Measurements from ENCODE around the gene ABHD10. TPM values are rescaled to one million over a fixed set of nuclear protein-coding genes. Genes with fewer than 3 reads are reported as not detected.

Gene ABHD10
- total and polyA plus RNA-seq, 10 of the 15 experiments (the other 5 are each of a cell fraction or from before 2014, with no cell fraction given), result 12.3 to 51.0 (median 28.9) TPM

DNA sequence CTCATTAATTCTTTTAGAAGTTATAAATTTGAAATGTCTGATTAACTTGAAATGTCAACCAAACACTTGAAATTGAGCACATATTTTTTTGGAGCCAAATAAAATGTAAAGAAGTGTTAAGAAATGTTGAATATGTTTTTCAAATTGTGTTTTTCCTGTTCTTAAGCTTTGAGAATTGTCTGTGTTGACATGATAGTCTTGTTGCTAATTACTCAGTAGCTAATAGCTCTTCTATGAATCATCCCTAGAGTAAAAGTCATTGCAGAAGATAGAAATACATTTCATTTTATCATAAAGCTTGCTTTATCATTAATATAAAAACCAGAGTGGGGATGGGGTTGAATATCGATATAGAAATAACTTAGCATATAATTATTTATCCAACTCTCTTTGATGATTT, 41.9 kb upstream of the ABHD10 start (continued):
- TF ChIP-seq DPF2 (IDR thresholded peaks at IDR 0.05) (no peak), YY1 (IDR thresholded peaks at IDR 0.05; ENCODE audit: low read depth, low read length) (no peak), RAD51 (IDR thresholded peaks at IDR 0.05) (no peak), MXI1 (IDR thresholded peaks at IDR 0.05; ENCODE audit: low read depth, low read length) (no peak)

DNA sequence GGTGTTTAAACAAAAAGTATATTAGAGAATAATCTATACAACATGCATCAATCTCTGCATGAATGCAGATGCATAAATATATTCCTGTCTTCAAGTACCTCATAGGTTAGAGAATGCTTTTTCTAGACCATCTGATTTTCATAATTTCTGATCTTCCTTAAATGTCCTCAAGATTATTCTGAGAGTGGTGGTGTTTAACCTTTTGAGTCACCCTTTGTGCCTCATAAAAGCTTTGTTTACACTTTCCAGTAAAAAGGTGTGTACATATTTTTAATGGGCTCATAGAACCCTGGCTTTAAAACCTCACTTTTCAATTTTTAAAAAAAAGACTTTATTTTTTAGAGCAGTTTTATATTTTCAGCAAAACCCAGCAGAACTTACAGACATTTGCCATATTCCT, 41.0 kb upstream of the ABHD10 start:
- in situ Hi-C loops (cut with MboI) (no loop called here), intact Hi-C loops (cut with micrococcal nuclease; ENCODE audit: unreplicated experiment) (no loop called here)
- Histone ChIP-seq H3K27me3 (replicated peaks in 1 of 2; ENCODE audit: control insufficient read depth in 2 of 2, insufficient read depth in 2 of 2, low read length in 1 of 2) (no peaks in the 10 kb centered on the region), H3K9me3 (replicated peaks; ENCODE audit: control insufficient read depth, insufficient read depth, low read length) (no peaks in the 10 kb centered on the region), H2AFZ (ENCODE audit: control insufficient read depth, low read depth, low read length) (no peak overlapping the region), H3K9ac (ENCODE audit: control insufficient read depth, insufficient read depth, low read length) (no peak overlapping the region), H3K4me1 (ENCODE audit: control insufficient read depth, insufficient read depth, low read length) (no peaks in the 10 kb centered on the region), H3K36me3 (ENCODE audit: control insufficient read depth in 2 of 2, insufficient read depth in 2 of 2, low read length in 1 of 2) (no peaks in the 10 kb centered on the region), H3K4me3 (no peak overlapping the region), H4K20me1 (ENCODE audit: control insufficient read depth, insufficient read depth) (no peaks in the 10 kb centered on the region), H3K79me2 (ENCODE audit: control insufficient read depth, insufficient read depth, low read length) (no peaks in the 10 kb centered on the region), H3K27ac (ENCODE audit: control insufficient read depth, insufficient read depth) (no peak overlapping the region), H3K4me2 (ENCODE audit: control insufficient read depth, insufficient read depth) (no peak overlapping the region)
- ChIA-PET POLR2A (no interaction called here), SMC1A (ENCODE audit: uncharacterized antibody, unreplicated experiment) (no interaction called here), RAD21 (ENCODE audit: unreplicated experiment) (interaction anchor here (1.5 kb wide), 1 partner anchor 76 kb away, joined by 3 read pairs; no protein-coding TSS in a partner anchor), CTCF (no interaction called here)
- BruUV-seq (replicated peaks), result no TSS peak
- no peak for ATAC-seq
- no peak for DNase-seq (ENCODE audit: low read depth, low spot score)
- no peak for FAIRE-seq
- TF ChIP-seq SUZ12 (IDR thresholded peaks at IDR 0.05; ENCODE audit: unreplicated experiment), result no peak
- TF ChIP-seq SMARCA5 (IDR thresholded peaks at IDR 0.05), result no peak
- no peak for TF ChIP-seq YY1 (IDR thresholded peaks at IDR 0.05; ENCODE audit: low read depth, low read length)
- TF ChIP-seq POLR2AphosphoS5 (IDR thresholded peaks at IDR 0.05; ENCODE audit: low read length), result no peak
- TF ChIP-seq SPI1 (IDR thresholded peaks at IDR 0.05; ENCODE audit: borderline replicate concordance, insufficient read depth, low read depth, low read length), result no peak
- no peak for TF ChIP-seq ESRRA (IDR thresholded peaks at IDR 0.05; ENCODE audit: low read length)
- no peak for TF ChIP-seq KDM1A (IDR thresholded peaks at IDR 0.05; ENCODE audit: borderline replicate concordance)
- TF ChIP-seq RFX5 (IDR thresholded peaks at IDR 0.05; ENCODE audit: low read depth, low read length), result no peak
- TF ChIP-seq PML (IDR thresholded peaks at IDR 0.05; ENCODE audit: low read length), result no peak
- TF ChIP-seq, protein P1, sequence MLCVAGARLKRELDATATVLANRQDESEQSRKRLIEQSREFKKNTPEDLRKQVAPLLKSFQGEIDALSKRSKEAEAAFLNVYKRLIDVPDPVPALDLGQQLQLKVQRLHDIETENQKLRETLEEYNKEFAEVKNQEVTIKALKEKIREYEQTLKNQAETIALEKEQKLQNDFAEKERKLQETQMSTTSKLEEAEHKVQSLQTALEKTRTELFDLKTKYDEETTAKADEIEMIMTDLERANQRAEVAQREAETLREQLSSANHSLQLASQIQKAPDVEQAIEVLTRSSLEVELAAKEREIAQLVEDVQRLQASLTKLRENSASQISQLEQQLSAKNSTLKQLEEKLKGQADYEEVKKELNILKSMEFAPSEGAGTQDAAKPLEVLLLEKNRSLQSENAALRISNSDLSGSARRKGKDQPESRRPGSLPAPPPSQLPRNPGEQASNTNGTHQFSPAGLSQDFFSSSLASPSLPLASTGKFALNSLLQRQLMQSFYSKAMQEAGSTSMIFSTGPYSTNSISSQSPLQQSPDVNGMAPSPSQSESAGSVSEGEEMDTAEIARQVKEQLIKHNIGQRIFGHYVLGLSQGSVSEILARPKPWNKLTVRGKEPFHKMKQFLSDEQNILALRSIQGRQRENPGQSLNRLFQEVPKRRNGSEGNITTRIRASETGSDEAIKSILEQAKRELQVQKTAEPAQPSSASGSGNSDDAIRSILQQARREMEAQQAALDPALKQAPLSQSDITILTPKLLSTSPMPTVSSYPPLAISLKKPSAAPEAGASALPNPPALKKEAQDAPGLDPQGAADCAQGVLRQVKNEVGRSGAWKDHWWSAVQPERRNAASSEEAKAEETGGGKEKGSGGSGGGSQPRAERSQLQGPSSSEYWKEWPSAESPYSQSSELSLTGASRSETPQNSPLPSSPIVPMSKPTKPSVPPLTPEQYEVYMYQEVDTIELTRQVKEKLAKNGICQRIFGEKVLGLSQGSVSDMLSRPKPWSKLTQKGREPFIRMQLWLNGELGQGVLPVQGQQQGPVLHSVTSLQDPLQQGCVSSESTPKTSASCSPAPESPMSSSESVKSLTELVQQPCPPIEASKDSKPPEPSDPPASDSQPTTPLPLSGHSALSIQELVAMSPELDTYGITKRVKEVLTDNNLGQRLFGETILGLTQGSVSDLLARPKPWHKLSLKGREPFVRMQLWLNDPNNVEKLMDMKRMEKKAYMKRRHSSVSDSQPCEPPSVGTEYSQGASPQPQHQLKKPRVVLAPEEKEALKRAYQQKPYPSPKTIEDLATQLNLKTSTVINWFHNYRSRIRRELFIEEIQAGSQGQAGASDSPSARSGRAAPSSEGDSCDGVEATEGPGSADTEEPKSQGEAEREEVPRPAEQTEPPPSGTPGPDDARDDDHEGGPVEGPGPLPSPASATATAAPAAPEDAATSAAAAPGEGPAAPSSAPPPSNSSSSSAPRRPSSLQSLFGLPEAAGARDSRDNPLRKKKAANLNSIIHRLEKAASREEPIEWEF (IDR thresholded peaks at IDR 0.05; ENCODE audit: insufficient replicate concordance, low read depth, low read length), result no peak
- TF ChIP-seq, protein P2, sequence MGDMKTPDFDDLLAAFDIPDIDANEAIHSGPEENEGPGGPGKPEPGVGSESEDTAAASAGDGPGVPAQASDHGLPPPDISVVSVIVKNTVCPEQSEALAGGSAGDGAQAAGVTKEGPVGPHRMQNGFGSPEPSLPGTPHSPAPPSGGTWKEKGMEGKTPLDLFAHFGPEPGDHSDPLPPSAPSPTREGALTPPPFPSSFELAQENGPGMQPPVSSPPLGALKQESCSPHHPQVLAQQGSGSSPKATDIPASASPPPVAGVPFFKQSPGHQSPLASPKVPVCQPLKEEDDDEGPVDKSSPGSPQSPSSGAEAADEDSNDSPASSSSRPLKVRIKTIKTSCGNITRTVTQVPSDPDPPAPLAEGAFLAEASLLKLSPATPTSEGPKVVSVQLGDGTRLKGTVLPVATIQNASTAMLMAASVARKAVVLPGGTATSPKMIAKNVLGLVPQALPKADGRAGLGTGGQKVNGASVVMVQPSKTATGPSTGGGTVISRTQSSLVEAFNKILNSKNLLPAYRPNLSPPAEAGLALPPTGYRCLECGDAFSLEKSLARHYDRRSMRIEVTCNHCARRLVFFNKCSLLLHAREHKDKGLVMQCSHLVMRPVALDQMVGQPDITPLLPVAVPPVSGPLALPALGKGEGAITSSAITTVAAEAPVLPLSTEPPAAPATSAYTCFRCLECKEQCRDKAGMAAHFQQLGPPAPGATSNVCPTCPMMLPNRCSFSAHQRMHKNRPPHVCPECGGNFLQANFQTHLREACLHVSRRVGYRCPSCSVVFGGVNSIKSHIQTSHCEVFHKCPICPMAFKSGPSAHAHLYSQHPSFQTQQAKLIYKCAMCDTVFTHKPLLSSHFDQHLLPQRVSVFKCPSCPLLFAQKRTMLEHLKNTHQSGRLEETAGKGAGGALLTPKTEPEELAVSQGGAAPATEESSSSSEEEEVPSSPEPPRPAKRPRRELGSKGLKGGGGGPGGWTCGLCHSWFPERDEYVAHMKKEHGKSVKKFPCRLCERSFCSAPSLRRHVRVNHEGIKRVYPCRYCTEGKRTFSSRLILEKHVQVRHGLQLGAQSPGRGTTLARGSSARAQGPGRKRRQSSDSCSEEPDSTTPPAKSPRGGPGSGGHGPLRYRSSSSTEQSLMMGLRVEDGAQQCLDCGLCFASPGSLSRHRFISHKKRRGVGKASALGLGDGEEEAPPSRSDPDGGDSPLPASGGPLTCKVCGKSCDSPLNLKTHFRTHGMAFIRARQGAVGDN (IDR thresholded peaks at IDR 0.05), result no peak
- TF ChIP-seq RB1 (IDR thresholded peaks at IDR 0.05; ENCODE audit: borderline replicate concordance), result no peak
- TF ChIP-seq TCF3 (IDR thresholded peaks at IDR 0.05; ENCODE audit: borderline replicate concordance, insufficient read depth, low read depth, low read length), result no peak

Data from GM12878 (cell line).